HG03066 (cell line): Measurements from ENCODE around the gene CH25H.

Experiments used
- ATAC-seq: cut with Tn5 transposase; IDR thresholded peaks from one replicate; pipeline ENCODE4 v1.9.1; 2021; ENCODE audit warnings: low read depth; ENCODE audit not compliant: unreplicated experiment

CH25H gene

DNA sequence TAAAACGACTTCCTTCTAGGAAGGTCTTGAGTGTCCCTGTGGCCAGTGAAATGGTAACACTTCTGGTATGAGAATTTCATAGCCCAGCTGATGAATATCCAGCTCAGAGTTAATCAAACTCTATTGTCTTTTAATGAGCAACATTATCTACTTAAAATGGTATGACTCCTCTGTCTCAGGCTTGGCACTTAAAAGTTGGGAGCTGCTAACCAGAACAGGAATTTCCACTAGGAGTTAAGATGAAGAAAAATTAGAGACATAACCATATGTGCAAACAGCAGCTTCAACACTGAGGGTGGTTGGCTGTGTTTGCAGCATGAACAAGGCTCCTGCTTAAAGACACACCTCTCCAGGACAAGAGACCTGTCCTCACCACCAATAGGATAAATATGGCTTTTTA lies 46.8 kb downstream of the CH25H start:
- no peak for ATAC-seq

DNA sequence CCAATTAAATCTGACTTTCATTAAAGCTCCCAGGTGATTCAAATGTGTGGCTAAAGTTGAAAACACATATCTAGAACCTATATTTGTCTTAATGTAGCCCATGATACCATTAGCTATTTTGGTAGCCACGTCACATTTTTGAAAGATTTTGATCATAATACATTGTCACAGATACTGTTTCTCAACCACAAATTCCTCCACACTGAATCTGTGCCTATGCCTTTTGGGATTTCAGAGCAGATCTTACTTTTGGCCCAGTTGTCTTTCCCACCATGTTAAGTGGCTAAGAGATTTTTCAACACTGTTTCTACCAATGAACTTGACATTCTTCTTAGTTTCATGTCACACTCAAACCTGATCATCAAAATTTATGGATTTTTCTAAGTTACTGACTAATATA lies 47.4 kb downstream of the CH25H start:
- no peak for ATAC-seq

- ATAC-seq: no peak
Observed at GRCh38 chr10:89159316-89159715, 47.8 kb downstream of the CH25H start.

GRCh38 chr10:89158446-89158845 lies 48.7 kb downstream of the CH25H start:
- no peak for ATAC-seq

DNA sequence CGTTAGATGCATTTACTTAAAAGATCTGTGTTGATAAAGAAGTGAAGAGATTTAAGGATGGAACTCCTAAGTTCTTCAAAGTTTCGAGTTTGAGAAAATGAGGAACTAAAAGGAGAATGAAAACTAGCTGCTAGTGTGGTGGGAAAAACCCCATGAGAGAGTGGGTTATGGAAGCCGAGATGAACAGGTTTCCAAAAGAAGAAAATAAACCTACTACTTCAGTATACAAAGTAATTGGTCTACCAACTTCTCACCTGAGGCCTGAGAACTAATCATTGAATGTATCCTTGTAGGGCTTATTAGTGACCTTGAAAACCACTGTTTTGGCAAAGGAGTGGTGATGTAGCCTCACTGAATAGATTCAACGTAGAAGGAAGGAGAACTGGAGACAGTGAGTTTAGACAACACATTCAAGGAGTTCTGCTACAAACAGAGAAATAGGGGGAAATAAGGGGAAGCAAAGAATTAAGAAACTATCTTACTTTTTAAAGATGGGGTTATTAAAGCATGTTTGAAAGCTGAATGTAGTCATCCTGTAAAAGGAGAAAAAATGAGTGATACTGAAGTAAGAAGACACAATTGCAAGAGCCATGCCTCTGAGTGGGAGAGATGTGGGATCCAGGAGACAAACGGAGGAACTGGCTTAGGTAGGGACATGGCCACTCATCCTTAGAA lies 50.8 kb downstream of the CH25H start:
- ATAC-seq: no peak
